GM23338 (cell line): ENCODE measurements around the gene JAK3. TPM values are rescaled to one million over a fixed set of nuclear protein-coding genes. Genes with fewer than 3 reads are reported as not detected.

Experiments
- ATAC-seq: fragments of 200-7000 bp; cut with Tn5 transposase; 3 replicates; pipeline ENCODE4 v1.9.1; 2020
- DNase-seq: peaks from one replicate; pipeline ENCODE4 v3.0.0-alpha.2; 2015; ENCODE audit warnings: low spot score
- H2AFZ ChIP-seq: fragments of 200-600 bp; sonication (generic); 2 replicates; pipeline ENCODE4 v1.8.0; 2016; ENCODE audit warnings: antibody characterized with exemption, mild to moderate bottlenecking, moderate library complexity
- H3F3A ChIP-seq: fragments of 200-600 bp; sonication (generic); replicated peaks from 2 replicates; pipeline ENCODE4 v1.8.0; 2017; ENCODE audit warnings: antibody characterized with exemption, mixed run types, low read depth
- H3K27ac ChIP-seq: fragments of 200-600 bp; sonication (generic); 2 replicates; pipeline ENCODE4 v1.6.1; 2016; ENCODE audit warnings: low read depth
- H3K27me3 ChIP-seq: fragments of 200-600 bp; sonication (generic); 2 replicates; pipeline ENCODE4 v1.8.0; 2016; ENCODE audit warnings: mild to moderate bottlenecking, mixed run types, moderate library complexity; ENCODE audit not compliant: insufficient read depth
- H3K36me3 ChIP-seq: fragments of 200-600 bp; sonication (generic); 2 replicates; pipeline ENCODE4 v1.8.0; 2016; ENCODE audit warnings: mild to moderate bottlenecking; ENCODE audit not compliant: insufficient read depth
- H3K4me1 ChIP-seq: fragments of 200-600 bp; sonication (generic); 2 replicates; pipeline ENCODE4 v1.8.0; 2016; ENCODE audit warnings: mild to moderate bottlenecking, moderate library complexity; ENCODE audit not compliant: insufficient read depth
- H3K4me2 ChIP-seq: fragments of 200-600 bp; sonication (generic); 2 replicates; pipeline ENCODE4 v1.7.1; 2017; ENCODE audit warnings: mixed run types
- H3K4me3 ChIP-seq: fragments of 200-600 bp; sonication (generic); 2 replicates; pipeline ENCODE4 v1.6.1; 2016; ENCODE audit warnings: mixed run types
- H3K79me2 ChIP-seq: fragments of 200-600 bp; sonication (generic); replicated peaks from 2 replicates; pipeline ENCODE4 v1.8.0; 2017; ENCODE audit warnings: mild to moderate bottlenecking; ENCODE audit not compliant: insufficient read depth
- H3K9me2 ChIP-seq: fragments of 200-600 bp; sonication (generic); 2 replicates; pipeline ENCODE4 v1.8.0; 2017; ENCODE audit not compliant: insufficient read depth
- H4K20me1 ChIP-seq: fragments of 200-600 bp; sonication (generic); replicated peaks from 2 replicates; pipeline ENCODE4 v1.8.0; 2017; ENCODE audit warnings: mild to moderate bottlenecking; ENCODE audit not compliant: insufficient read depth
- H3K27ac Mint-ChIP-seq: 2 replicates; pipeline ENCODE4 v1.8.0; 2020; ENCODE audit warnings: inconsistent platforms, mild to moderate bottlenecking, moderate library complexity, mixed read lengths
- H3K27me3 Mint-ChIP-seq: 3 replicates; pipeline ENCODE4 v1.8.0; 2022; ENCODE audit warnings: low read depth, mild to moderate bottlenecking, moderate library complexity, mixed read lengths, inconsistent platforms; ENCODE audit not compliant: insufficient read depth, poor library complexity
- H3K36me3 Mint-ChIP-seq: 3 replicates; pipeline ENCODE4 v1.8.0; 2021; ENCODE audit warnings: low read depth, mild to moderate bottlenecking, inconsistent platforms, moderate library complexity, mixed read lengths
- H3K4me1 Mint-ChIP-seq: 3 replicates; pipeline ENCODE4 v1.8.0; 2020; ENCODE audit warnings: mild to moderate bottlenecking, inconsistent platforms, mixed read lengths
- H3K4me3 Mint-ChIP-seq: 3 replicates; pipeline ENCODE4 v1.8.0; 2021; ENCODE audit warnings: moderate library complexity, mild to moderate bottlenecking, inconsistent platforms, mixed read lengths
- H3K9me3 Mint-ChIP-seq: 3 replicates; pipeline ENCODE4 v1.8.0; 2020; ENCODE audit warnings: moderate library complexity, mild to moderate bottlenecking, inconsistent platforms, mixed read lengths
- CREB1 ChIP-seq: fragments of 250-450 bp; sonication (Bioruptor Pico); IDR thresholded peaks from 2 replicates; pipeline ENCODE4 v1.5.0; 2020; ENCODE audit warnings: low read depth, mild to moderate bottlenecking, moderate library complexity
- CTCF ChIP-seq, 2 experiments: fragments of 200-600 bp in 1 of 2; sonication (generic) in 1 of 2; conservative IDR thresholded peaks; 2 replicates each; pipeline versions ENCODE4 v1.5.1 to v1.6.1; 2016 to 2017; ENCODE audit warnings: antibody characterized with exemption in 2 of 2, low read depth in 2 of 2, mild to moderate bottlenecking in 2 of 2, moderate library complexity in 1 of 2
- ETS1 ChIP-seq: IDR thresholded peaks from 2 replicates; pipeline ENCODE4 v1.6.1; 2016; ENCODE audit warnings: antibody characterized with exemption
- EZH2 ChIP-seq: fragments of 200-600 bp; sonication (generic); IDR thresholded peaks from one replicate; pipeline ENCODE4 v1.8.0; 2017; ENCODE audit warnings: antibody characterized with exemption, mild to moderate bottlenecking, low read depth; ENCODE audit not compliant: unreplicated experiment
- EZH2phosphoT487 ChIP-seq: fragments of 200-600 bp; sonication (generic); IDR thresholded peaks from one replicate; pipeline ENCODE4 v1.8.1; 2018; ENCODE audit warnings: antibody characterized with exemption; ENCODE audit not compliant: unreplicated experiment
- JUNB ChIP-seq: IDR thresholded peaks from one replicate; pipeline ENCODE4 v1.6.1; 2016; ENCODE audit warnings: antibody characterized with exemption; ENCODE audit not compliant: unreplicated experiment
- NANOG ChIP-seq: IDR thresholded peaks from 2 replicates; pipeline ENCODE4 v1.6.1; 2016; ENCODE audit warnings: antibody characterized with exemption, borderline replicate concordance
- POLR2AphosphoS5 ChIP-seq: IDR thresholded peaks from 2 replicates; pipeline ENCODE4 v1.6.1; 2016; ENCODE audit warnings: antibody characterized with exemption, low read depth
- REST ChIP-seq: IDR thresholded peaks from one replicate; pipeline ENCODE4 v1.6.1; 2018; ENCODE audit warnings: antibody characterized with exemption; ENCODE audit not compliant: unreplicated experiment
- STAT1 ChIP-seq: IDR thresholded peaks from one replicate; pipeline ENCODE4 v1.6.1; 2016; ENCODE audit warnings: antibody characterized with exemption; ENCODE audit not compliant: unreplicated experiment
- ZNF114 ChIP-seq: fragments of 250-450 bp; sonication (Bioruptor Pico); IDR thresholded peaks from 2 replicates; pipeline ENCODE4 v1.5.0; 2020; ENCODE audit warnings: mild to moderate bottlenecking, moderate library complexity
- ZNF331 ChIP-seq: fragments of 250-450 bp; sonication (Bioruptor Pico); IDR thresholded peaks from 2 replicates; pipeline ENCODE4 v1.5.0; 2020; ENCODE audit warnings: low read depth, mild to moderate bottlenecking, moderate library complexity
- ZNF462 ChIP-seq: fragments of 250-450 bp; sonication (Bioruptor Pico); IDR thresholded peaks from 2 replicates; pipeline ENCODE4 v1.5.0; 2020; ENCODE audit warnings: mild to moderate bottlenecking, moderate library complexity
- polyA plus RNA-seq: library from polyadenylated mRNA; unstranded; fragments of >200 nt; fragmentation: Nextera tagmentation; extraction: Ambion mirVana; gene quantifications from 2 replicates; pipeline ENCODE4 v1.2.1, GENCODE V29; 2016
- total RNA-seq: library from RNA; depleted of rRNA; stranded (reverse); fragments of >200 nt; shearing (Covaris generic); gene quantifications from 2 replicates; pipeline ENCODE4 v1.2.3, GENCODE V29; 2014

JAK3 gene
- total and polyA plus RNA-seq, 2 experiments from 2014 or later: 2.9 to 5.4 TPM

- ATAC-seq: no peak
- H3K4me3 ChIP-seq: no peak overlapping the region
- no peaks in the 10 kb centered on the region for H3F3A ChIP-seq
- H3K27ac ChIP-seq: no peak overlapping the region
- H4K20me1 ChIP-seq: no peaks in the 10 kb centered on the region
- H3K36me3 ChIP-seq: no peaks in the 10 kb centered on the region
- TF ChIP-seq ZNF462 (CRISPR knock-in tag): no peak
- TF ChIP-seq ETS1: no peak
- no peak for TF ChIP-seq ZNF331 (CRISPR knock-in tag)
- no peak for TF ChIP-seq POLR2AphosphoS5
- TF ChIP-seq STAT1: no peak
- TF ChIP-seq EZH2: no peak
- no peak for TF ChIP-seq NANOG
- no peak for TF ChIP-seq REST
- TF ChIP-seq JUNB: no peak
- no peak for TF ChIP-seq ZNF114 (CRISPR knock-in tag)
- TF ChIP-seq EZH2phosphoT487: no peak
- no peak for TF ChIP-seq CTCF (conservative IDR thresholded peaks at IDR 0.05; ENCODE audit: low read depth in 2 of 2)
- TF ChIP-seq CREB1 (CRISPR knock-in tag): no peak
- H3K27me3 ChIP-seq: no peaks in the 10 kb centered on the region
- Mint-ChIP-seq H3K4me3 (no peak overlapping the region), H3K36me3 (no peaks in the 10 kb centered on the region), H3K27ac (no peak overlapping the region), H3K4me1 (no peaks in the 10 kb centered on the region), H3K9me3 (no peaks in the 10 kb centered on the region), H3K27me3 (peaks cover 8% of the 10 kb centered on the region)
- H3K4me2 ChIP-seq: no peak overlapping the region
- no peak for DNase-seq
- no peak overlapping the region for H2AFZ ChIP-seq
- H3K79me2 ChIP-seq: no peaks in the 10 kb centered on the region
- no peaks in the 10 kb centered on the region for H3K9me2 ChIP-seq
- no peaks in the 10 kb centered on the region for H3K4me1 ChIP-seq
These were observed 30.0 kb downstream of the JAK3 start for GRCh38 chr19:17817668-17818363.
